ENCODE data around the gene TRIM36. TPM values are rescaled to one million over a fixed set of nuclear protein-coding genes. Genes with fewer than 3 reads are reported as not detected.

Gene TRIM36
- total RNA-seq, 6 donors from 2014 or later, result under 0.01 to 7.3 (median 2.9) TPM

GRCh38 chr5:115150512-115150911, 19.2 kb downstream of the TRIM36 start:
- DNase-seq, result no peak
- Histone ChIP-seq H3K9me3 (peaks cover 0 to 8% (median 2%) of the 10 kb centered on the region in 4 donors), H3K4me3 (no peak overlapping the region), H3K36me3 (no peaks in the 10 kb centered on the region), H3K4me1 (no peaks in the 10 kb centered on the region), H3K27me3 (no peaks in the 10 kb centered on the region), H3K27ac (no peak overlapping the region)
- 87 to 88% methylated on average over 5 of the region's 5 CpGs for WGBS, 2 donors
- no peak for ATAC-seq (ENCODE audit: low FRiP score in 2 of 2)
- TF ChIP-seq CTCF (IDR thresholded peaks at IDR 0.05) (no peak), POLR2AphosphoS5 (IDR thresholded peaks at IDR 0.05) (no peak), POLR2A (IDR thresholded peaks at IDR 0.05) (no peak), EP300 (IDR thresholded peaks at IDR 0.05) (no peak)

GRCh38 chr5:115147052-115147451, 22.7 kb downstream of the TRIM36 start:
- no peak for TF ChIP-seq POLR2AphosphoS5 (IDR thresholded peaks at IDR 0.05)
- TF ChIP-seq POLR2A (IDR thresholded peaks at IDR 0.05), result no peak
- no peak for TF ChIP-seq EP300 (IDR thresholded peaks at IDR 0.05)
- TF ChIP-seq CTCF (IDR thresholded peaks at IDR 0.05), result no peak
- Histone ChIP-seq H3K36me3 (no peaks in the 10 kb centered on the region), H3K4me3 (no peak overlapping the region), H3K27ac (no peak overlapping the region), H3K4me1 (no peaks in the 10 kb centered on the region), H3K27me3 (no peaks in the 10 kb centered on the region), H3K9me3 (peaks cover 0 to under 1% (median 0%) of the 10 kb centered on the region in 4 donors)
- 63 to 73% methylated on average over 5 of the region's 5 CpGs for WGBS, 2 donors
- ATAC-seq (ENCODE audit: low FRiP score in 2 of 2) (no peak), DNase-seq (no peak)

- Histone ChIP-seq H3K27ac (no peak overlapping the region), H3K9me3 (no peaks in the 10 kb centered on the region), H3K4me3 (no peak overlapping the region), H3K27me3 (no peaks in the 10 kb centered on the region), H3K36me3 (no peaks in the 10 kb centered on the region), H3K4me1 (no peaks in the 10 kb centered on the region)
- ATAC-seq (ENCODE audit: low FRiP score in 2 of 2) (no peak), DNase-seq (no peak)
- TF ChIP-seq POLR2A (IDR thresholded peaks at IDR 0.05), result no peak
- TF ChIP-seq POLR2AphosphoS5 (IDR thresholded peaks at IDR 0.05), result no peak
- no peak for TF ChIP-seq EP300 (IDR thresholded peaks at IDR 0.05)
- TF ChIP-seq CTCF (IDR thresholded peaks at IDR 0.05), result no peak
- WGBS, 2 donors, result 81 to 84% methylated on average over 2 of the region's 2 CpGs
These were observed 33.4 kb downstream of the TRIM36 start for GRCh38 chr5:115136294-115136693.

- Histone ChIP-seq H3K27ac (no peak overlapping the region), H3K27me3 (no peaks in the 10 kb centered on the region), H3K4me1 (no peaks in the 10 kb centered on the region), H3K9me3 (no peaks in the 10 kb centered on the region), H3K36me3 (no peaks in the 10 kb centered on the region), H3K4me3 (no peak overlapping the region)
- no peak for TF ChIP-seq POLR2A (IDR thresholded peaks at IDR 0.05)
- TF ChIP-seq EP300 (IDR thresholded peaks at IDR 0.05), result no peak
- TF ChIP-seq POLR2AphosphoS5 (IDR thresholded peaks at IDR 0.05), result no peak
- no peak for TF ChIP-seq CTCF (IDR thresholded peaks at IDR 0.05)
- 19 to 25% methylated on average over 2 of the region's 2 CpGs for WGBS, 2 donors
- ATAC-seq (ENCODE audit: low FRiP score in 2 of 2) (no peak), DNase-seq (no peak)
These were observed 37.2 kb downstream of the TRIM36 start for GRCh38 chr5:115132465-115132864.

- no peaks in the 10 kb centered on the region for H3K9me3 ChIP-seq
- ATAC-seq (ENCODE audit: low FRiP score in 2 of 2) (no peak), DNase-seq (no peak)
- H3K4me3 ChIP-seq, result no peak overlapping the region
- no peaks in the 10 kb centered on the region for H3K27me3 ChIP-seq
- WGBS, 2 donors, result 52 to 59% methylated on average over 5 of the region's 5 CpGs
- no peak overlapping the region for H3K27ac ChIP-seq
- H3K36me3 ChIP-seq, result no peaks in the 10 kb centered on the region
- TF ChIP-seq CTCF (IDR thresholded peaks at IDR 0.05) (no peak), POLR2AphosphoS5 (IDR thresholded peaks at IDR 0.05) (no peak), EP300 (IDR thresholded peaks at IDR 0.05) (no peak), POLR2A (IDR thresholded peaks at IDR 0.05) (no peak)
- H3K4me1 ChIP-seq, result no peaks in the 10 kb centered on the region
These were observed 43.4 kb downstream of the TRIM36 start for GRCh38 chr5:115126303-115126702.
